SK-N-DZ (cell line): ENCODE measurements around the gene CACNB2.

Experiments used
- DNase-seq: peaks from one replicate; pipeline ENCODE4 v3.0.0-alpha.2; 2015; ENCODE audit warnings: low spot score

The CACNB2 gene

GRCh38 chr10:18504161-18504560, 363.9 kb downstream of the CACNB2 start:
- DNase-seq = no peak

- DNase-seq = no peak
These were observed 365.4 kb downstream of the CACNB2 start for GRCh38 chr10:18505456-18506118.

- no peak for DNase-seq
These were observed 368.4 kb downstream of the CACNB2 start for GRCh38 chr10:18508587-18508986.

- no peak for DNase-seq
These were observed 374.3 kb downstream of the CACNB2 start for GRCh38 chr10:18514537-18514936.

- DNase-seq = no peak
These were observed 376.6 kb downstream of the CACNB2 start for GRCh38 chr10:18516851-18517250.

GRCh38 chr10:18523025-18523424, 382.8 kb downstream of the CACNB2 start:
- no peak for DNase-seq

- no peak for DNase-seq
These were observed 383.6 kb downstream of the CACNB2 start for GRCh38 chr10:18523858-18524257.

- no peak for DNase-seq
These were observed 387.5 kb downstream of the CACNB2 start for GRCh38 chr10:18527687-18528086.

GRCh38 chr10:18528292-18528691, 388.1 kb downstream of the CACNB2 start:
- DNase-seq = no peak

GRCh38 chr10:18532881-18533535, 392.8 kb downstream of the CACNB2 start:
- DNase-seq = no peak

- no peak for DNase-seq
These were observed 393.7 kb downstream of the CACNB2 start for GRCh38 chr10:18533896-18534295.

GRCh38 chr10:18539335-18539734, 399.1 kb downstream of the CACNB2 start:
- no peak for DNase-seq

- DNase-seq = no peak
These were observed 400.0 kb downstream of the CACNB2 start for GRCh38 chr10:18540195-18540594.

- DNase-seq = no peak
These were observed 402.6 kb downstream of the CACNB2 start for GRCh38 chr10:18542832-18543231.

- DNase-seq = no peak
These were observed 405.5 kb downstream of the CACNB2 start for GRCh38 chr10:18545621-18546305.

GRCh38 chr10:18549105-18549504, 408.9 kb downstream of the CACNB2 start:
- no peak for DNase-seq

- DNase-seq = no peak
These were observed 411.2 kb downstream of the CACNB2 start for GRCh38 chr10:18551473-18551872.

- no peak for DNase-seq
These were observed 414.3 kb downstream of the CACNB2 start for GRCh38 chr10:18554479-18554878.

GRCh38 chr10:18556522-18557147, 416.4 kb downstream of the CACNB2 start:
- DNase-seq = no peak

- no peak for DNase-seq
These were observed 417.7 kb downstream of the CACNB2 start for GRCh38 chr10:18557960-18558359.

- DNase-seq = no peak
These were observed 421.8 kb downstream of the CACNB2 start for GRCh38 chr10:18561861-18562551.
